ENCODE measurements around the gene C18orf32.

- TF ChIP-seq CTCF (IDR thresholded peaks at IDR 0.05) = no peak
- TF ChIP-seq POLR2AphosphoS5 (IDR thresholded peaks at IDR 0.05) = no peak
- no peak for TF ChIP-seq POLR2A (IDR thresholded peaks at IDR 0.05)
These were observed 12.1 kb upstream of the C18orf32 start for GRCh38 chr18:49499046-49499637.
